NCI-H128 (cell line): Measurements from ENCODE around the gene CEP83.
"Not testable (repeated sequence)": the region's sequence is repeated elsewhere in the genome, so short reads cannot be mapped to it uniquely, and the experiment has no call there.

ENCODE experiments used
- DNase-seq: peaks from one replicate; lab custom pipeline; 2025; ENCODE audit not compliant: unreplicated experiment; lab: John Stamatoyannopoulos, UW

CEP83 gene

DNA sequence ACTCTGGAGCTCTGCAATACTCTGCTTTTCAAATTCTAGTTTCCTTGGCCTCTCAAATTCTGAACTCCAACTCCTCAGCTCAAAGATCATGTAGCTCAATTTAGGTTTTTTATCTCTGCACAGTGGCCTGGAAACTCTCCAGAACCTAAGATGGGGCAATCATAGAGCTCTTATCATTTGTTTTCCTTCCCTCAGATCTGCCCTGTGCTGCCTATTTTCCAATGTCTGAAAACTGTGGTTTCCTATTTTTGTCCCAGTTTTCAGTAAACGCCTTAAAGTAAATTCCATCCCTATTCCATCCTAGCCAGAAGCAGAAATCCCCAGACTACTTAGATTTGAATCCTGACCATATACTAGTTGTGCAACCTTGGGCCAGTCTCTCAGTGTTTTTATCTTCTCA, 73.2 kb downstream of the CEP83 start:
- DNase-seq = no peak

DNA sequence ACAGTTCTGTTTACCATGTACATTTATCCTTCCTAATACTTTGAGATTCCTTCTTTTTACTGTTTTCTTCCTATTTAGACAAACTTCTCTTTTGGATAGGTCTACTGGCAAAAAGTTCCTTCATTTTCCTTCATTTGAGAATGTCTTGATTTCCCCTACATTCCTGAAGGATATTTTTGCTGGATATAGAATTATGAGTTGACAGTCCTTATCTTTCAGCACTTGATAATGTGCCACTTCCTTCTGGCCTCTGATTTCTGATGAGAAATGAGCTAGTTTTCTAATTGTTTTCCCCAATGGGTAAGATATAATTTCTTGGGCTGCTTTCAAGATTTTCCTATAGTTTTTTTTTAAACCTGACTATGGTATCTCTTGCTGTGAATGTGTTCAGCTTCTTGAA, 75.6 kb downstream of the CEP83 start:
- DNase-seq = no peak

DNA sequence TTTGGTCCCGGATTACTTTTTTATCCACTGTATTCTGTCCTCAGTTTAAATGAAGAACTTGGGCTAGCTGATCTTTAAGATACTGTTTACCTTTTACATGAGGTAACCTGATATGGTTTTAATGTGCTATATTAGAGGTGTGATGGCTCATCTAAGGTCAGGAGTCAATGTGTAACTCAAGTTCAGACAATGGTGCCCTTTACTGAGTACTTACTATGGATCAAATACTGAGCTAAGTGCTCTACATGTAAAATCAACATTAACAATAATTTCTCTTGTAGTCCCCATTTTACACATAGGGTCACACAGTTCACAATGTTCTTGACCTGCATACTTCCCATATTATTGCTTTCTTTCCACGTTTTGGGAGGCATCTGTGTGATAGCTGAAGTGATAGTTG, 79.2 kb downstream of the CEP83 start:
- DNase-seq = no peak

DNA sequence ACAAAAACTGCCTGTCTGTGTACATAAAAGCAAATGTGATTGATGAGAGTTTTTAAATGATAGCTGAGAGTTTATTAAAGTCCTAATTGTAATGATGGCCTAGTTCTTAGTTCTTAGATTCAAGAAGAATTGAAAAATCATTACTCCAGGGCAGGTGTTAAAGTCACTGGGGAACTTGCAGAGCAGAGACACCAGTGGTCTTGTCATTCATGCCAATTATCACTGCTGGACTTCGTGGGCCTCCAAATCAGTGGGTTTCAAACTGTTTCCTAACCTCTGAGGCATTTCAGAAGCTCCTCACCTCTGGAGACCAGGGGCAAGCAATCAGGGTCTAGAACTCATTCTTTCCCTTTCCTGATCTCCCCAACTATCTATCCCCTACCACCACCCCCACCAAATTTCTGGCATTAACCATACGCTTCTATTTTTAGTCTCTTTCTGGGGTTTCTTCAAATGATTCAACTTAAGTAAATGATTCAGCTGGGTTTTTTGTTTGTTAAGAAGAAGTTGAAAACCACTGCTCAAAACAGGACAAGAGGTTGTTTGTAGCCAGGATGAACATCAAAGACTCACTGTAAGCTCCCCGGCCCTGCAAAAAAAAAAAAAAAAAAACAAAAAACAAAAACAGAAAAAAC, 80.1 kb downstream of the CEP83 start:
- no peak for DNase-seq

DNA sequence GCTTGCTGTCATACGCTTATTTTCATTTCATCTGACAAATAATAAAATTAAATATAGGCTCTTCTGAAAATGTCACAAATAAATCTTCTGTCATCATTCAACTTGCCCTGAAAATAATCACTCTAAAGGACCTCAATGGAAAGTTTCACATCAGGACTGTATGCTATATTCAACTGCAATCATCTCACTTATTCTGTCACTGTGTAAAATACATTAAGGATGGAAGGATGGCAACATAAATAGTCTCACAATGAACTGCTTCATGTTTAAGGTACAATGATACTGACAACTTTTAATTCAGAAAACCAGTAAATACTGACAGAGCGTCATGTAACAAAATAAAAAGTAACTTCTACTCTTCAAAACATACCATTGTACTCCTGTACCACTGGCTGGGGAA, 82.1 kb downstream of the CEP83 start:
- DNase-seq = no peak

DNA sequence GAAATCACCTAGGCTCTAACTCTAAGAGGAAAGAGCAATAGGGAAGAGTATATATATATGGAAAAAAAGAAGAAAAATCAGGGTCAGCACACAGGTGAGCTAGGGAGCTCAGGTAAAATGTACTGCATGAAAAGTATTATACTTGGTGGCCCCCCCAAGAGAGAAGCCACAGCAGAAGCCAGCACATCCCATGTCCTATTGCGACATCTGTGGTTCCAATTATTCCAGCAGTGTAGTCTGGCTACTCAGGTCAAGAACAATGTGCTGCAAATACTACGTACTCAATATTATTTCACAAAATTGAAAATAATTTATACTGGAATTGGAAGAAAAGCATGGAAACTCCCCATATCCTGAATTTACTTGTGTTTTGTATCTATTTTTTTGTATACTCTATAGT, 85.5 kb downstream of the CEP83 start:
- no peak for DNase-seq

DNA sequence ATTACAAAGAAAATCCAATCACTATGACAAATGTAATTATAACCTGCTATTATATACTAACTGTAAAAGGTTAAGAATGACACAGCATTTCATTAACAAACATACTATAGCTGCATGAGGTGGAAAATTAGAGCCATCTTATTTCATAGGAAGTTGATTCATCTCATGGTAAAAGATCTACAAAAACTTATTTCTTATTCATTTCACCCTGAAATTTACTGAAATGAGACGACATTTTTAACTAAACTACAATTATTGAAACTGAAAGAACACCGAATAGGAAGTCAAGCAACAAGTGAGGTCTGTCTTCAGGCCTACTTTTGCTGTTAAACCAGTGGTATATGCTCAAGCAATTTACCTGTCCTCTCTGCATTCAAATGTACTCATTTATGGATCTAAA, 87.2 kb downstream of the CEP83 start:
- DNase-seq = no peak

DNA sequence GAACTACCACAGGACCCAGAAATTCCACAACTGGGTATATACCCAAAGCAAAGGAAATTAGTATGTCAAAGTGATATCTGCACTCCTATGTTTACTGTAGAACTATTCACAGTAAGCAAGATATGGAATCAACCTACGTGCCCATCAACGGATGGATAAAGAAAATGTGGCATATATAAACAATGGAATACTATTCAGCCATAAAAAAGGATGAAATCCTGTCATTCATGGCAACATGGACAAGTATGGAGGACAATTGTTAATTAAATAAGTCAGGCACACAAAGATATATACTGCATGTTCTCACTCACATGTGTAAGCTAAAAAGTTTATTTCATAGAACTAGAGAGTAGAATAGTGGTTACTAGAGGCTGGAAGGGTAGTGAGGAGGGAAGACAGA, 97.0 kb downstream of the CEP83 start:
- DNase-seq = no peak

DNA sequence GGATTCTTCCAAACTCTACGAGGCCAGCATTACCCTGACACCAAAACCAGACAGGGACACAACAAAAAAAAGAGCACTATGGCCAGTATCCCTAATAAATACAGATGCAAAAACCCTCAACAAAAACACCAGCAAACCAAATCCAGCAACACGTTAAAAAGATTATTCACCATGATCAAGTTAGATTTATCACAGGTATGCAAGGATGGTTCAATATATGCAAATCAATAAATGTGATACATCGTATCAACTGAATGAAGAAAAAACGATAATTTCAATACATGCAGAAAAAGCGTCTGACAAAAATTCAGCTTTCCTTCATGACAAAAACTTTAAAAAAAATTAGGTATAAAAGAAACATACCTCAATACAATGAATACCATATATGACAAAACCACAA, 99.9 kb downstream of the CEP83 start:
- no peak for DNase-seq

DNA sequence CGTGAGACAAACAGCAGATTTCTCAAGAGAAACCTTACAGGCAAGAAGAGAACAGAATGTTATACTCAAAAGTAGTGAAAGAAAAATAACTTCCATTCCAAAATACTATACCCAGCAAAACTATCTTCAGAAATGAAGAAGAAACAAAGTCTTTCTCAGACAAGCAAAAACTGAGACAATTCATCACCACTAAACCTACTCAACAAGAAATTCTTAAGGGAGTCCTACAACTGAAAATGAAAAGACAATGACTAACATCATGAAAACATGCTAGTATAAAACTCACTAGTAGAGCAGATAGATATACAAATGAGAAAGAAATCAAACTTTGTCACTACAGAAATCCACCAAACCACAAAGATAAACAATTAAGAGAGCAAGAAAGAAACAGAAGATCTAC, 106.5 kb downstream of the CEP83 start:
- DNase-seq = no peak

DNA sequence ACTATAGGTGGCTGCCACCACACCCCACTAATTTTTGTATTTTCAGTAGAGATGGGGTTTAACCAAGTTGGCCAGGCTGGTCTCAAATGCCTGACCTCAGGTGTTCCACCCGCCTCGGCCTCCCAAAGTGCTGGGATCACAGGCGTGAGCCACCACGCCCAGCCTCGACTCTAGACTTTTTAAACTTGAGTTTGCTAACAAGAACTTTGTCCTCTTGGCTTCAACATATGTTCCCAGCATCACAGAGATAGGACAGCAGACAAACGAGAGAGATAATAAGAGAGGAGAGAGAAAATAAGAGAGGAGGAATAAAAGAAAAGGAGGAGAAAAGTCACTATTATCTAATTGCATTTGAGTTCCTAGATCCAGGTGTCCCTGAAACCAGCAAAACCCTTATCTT, 119.1 kb downstream of the CEP83 start:
- DNase-seq = no peak

DNA sequence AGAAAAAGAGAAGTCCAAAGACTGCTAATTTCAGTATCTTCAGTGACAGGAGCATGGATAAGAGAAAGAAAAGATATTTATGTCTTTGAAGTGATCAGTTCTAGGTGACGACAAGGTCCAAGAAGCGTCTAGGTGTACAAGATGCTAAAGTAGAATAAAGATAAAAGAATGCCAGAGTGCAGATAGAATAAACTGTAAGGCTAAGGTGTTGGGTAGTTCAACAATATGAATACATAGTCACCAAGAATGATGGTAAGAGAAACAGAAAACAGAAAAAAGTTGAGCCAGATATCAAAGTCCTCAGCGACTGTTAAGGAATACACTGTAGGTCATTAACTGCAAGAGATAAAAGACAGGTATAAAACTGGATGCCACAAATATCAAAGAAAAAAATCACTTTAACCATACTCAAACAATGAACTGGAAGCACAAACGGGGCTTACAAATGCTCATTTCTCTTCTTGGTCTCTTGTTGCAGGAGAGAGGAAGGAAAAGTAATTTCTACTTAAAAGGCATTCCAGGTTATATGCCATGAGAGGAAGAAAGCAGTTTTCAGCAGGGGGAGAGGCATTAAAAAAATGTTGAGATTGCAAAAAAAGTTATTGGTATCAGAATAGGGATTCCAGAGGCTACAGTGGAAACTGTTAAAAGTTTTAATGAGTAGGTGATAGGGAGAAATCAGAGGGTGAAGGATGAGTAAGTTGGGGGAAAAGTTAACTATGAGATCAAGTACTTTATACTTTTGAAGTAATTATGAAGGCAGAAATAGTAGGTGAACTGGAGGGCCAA, 121.5 kb downstream of the CEP83 start:
- DNase-seq = no peak

DNA sequence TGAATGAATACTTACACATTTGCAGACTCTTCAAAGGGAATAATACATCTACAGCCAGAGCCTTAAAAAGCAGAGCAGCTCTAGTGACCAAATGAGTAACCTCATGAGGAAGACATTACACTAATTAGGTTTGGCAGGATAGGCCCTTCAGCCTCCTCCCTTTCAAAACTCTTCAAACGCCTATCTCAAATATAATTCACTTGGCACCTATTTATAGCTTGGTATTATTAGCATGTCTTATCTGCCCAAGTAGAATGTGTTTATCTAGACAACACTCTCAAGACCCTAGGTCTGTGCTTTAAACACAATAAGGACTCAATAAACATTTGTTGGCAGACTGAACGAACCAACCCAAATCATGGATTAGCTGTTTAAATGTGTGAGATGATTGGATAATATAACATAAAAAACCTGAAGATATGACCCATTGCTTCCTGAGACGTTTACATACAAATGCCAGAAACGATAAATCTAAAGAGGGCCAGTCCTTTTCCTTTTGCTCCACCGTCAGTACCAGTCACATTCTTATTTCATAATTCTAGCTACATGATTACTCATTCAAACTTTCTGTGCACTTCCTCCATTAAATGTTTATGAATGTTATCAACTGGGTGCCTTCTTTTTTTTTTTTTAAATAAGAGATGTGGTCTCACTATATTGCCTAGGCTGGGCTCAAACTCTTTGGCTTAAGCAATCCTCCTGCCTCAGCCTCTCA, 123.3 kb downstream of the CEP83 start:
- DNase-seq = no peak

DNA sequence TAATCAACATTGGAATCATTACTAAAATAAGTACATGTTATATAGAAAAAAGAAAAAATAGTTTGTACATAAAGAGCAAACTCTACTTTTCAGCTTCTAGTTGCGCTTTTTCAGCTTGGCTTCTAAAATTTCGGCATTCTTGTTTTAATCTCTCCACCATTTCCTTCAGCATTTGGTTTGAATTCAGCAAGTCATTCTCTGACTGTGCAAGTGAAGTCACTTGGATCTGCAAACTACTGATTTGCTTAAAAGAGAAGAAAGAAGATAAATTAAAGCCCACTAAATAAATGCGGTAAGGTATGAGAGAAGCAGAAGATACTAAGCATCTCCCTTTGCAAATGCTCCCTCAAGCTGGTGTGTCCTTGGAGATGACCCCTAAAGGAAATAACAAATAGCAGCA, 126.3 kb downstream of the CEP83 start:
- DNase-seq = no peak

DNA sequence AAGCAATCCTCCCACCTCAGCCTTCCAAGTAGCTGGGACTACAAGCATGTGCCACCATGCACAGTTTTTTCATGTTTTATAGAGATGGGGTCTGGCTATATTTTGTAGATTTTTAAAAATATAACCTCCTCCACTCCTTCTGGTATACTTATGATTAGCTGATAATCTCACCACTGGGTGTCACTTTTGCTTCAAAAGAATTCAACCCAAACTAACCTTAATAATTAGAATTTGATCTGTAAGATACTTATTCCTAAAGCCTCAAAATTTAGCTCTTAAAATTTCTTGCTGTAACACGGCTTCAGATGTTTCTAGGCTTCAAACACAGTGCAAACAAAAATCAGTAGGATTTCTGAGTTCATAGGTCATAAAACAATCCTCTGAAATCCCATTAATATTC, 130.3 kb downstream of the CEP83 start:
- DNase-seq = no peak

DNA sequence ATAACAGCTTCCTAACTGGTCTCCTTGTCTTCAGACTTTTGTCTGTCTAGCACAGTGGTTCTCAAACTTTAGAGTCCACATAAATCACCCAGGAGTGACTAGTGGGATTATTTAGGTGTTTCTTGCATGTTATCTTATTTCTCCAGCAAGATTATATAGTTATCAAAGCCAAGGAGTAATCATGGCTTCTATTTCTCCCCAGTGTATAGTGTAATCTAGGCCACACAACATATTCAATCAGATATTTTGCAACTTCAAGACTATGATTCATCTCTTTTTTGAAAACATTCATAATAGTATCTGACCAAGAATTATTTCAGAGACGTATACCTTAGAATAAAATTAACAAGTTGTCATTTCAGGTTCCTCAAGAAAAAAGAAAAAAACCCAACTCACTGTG, 131.9 kb downstream of the CEP83 start:
- no peak for DNase-seq

DNA sequence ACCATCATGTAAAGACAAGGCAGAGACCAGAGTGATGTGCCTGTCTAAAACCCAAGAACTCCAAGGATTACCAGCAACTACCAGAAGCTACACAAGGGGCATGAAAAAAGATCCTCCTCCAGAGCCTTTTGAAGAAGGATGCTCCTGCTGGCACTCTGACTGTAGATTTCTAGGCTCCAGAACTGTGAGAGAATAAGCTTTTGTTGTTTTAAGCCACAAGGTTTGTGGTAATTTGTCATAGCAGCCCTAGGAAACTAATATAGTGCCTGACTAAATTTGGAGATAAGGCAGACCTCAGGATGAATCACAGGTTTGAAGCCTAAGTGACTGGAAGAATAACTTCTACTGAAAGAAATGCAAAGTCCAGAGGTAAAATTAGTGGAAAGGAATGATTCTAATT, 132.9 kb downstream of the CEP83 start:
- no peak for DNase-seq

DNA sequence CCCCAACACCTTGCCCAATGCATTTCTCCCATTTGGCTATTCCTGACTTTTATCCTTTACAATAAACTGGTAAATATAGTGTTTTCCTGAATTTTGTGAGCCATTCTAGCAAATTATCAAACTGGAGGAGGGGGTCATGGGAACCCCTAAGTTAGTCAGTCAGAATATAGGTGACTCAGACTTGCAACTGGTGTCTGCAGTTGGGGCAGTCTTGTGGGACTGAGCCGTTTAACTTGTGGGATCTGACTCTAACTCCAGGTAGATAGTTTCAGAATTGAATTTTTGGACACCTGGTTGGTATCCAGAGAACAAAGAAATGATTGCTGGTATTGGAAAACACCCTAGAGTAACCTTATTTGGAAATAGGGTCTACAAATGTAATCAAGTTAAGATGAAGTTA, 133.4 kb downstream of the CEP83 start:
- DNase-seq = no peak

DNA sequence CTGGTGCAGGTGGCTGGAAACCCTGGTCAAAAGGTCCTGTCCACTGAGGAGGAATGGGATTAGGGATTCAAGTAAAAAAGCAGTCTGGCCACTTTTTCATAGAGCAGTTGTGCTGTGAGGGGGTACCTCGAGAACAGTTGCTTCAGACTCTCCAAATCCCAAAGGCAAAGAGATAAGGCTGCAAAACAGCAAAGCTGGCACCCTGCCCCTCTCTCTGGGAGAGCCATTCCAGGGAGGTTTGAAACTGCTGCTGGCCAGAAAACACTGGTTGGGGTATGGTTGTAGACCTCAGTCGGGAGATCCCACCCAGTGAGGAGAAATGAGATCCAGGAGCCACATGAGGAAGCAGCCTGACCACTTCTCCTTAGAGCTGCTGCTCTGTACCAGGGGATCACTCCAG, 137.3 kb downstream of the CEP83 start:
- DNase-seq = no peak

DNA sequence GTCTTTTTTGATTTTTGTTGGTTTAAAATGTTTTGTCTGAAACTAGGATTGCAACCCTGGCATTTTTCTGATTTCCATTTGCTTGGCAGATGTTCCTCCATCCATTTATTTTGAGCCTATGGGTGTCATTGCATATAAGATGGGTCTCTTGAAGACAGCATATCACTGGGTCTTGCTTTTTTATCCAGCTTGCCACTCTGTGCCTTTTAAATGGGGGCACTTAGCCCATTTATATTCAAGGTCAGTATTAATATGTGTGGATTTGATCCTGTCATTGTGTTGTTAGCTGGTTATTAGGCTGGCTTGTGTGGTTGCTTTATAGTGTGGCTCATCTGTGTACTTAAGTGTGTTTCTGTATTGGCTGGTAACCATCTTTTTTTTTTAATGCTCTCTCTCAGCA, 139.6 kb downstream of the CEP83 start:
- no peak for DNase-seq

DNA sequence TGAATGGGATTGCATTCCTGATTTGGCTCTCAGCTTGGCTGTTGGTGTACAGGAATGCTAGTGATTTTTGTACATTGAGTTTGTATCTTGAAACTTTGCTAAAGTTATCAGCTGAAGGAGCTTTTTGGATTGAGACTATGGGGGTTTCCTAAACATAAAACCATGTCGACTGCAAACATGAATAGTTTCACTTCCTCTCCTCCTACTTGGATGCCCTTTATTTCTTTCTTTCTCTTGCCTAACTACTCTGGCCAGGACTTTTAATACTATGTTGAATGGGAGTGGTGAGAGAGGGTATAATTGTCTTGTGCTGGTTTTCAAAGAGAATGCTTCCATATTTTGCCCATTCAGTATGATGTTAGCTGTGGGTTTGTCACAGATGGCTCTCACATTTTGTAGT, 141.5 kb downstream of the CEP83 start:
- DNase-seq = no peak

DNA sequence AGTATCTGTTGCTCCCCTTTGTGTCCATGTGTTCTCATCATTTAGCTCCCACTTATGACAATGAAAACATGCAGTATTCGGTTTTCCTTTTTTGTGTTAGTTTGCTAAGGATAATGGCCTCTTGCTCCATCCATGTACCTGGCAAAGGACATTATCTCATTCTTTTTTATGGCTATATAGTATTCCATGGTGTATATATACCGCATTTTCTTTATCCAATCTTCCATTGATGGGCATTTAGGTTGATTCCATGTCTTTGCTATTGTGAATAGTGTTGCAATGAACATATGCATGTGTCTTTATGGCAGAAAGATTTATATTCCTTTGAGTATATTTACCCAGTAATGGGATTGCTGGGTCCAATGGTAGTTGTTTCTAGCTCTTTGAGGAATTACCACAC, 143.1 kb downstream of the CEP83 start:
- not testable (repeated sequence) for DNase-seq
